Endothelial cell of umbilical vein (primary cell): ENCODE data around the gene FAM3A. TPM values are rescaled to one million over a fixed set of nuclear protein-coding genes. Genes with fewer than 3 reads are reported as not detected.

Experiments
- BruUV-seq: library from RNA; stranded (reverse); fragments of 400-500 nt; replicated peaks from 2 replicates; lab custom pipeline; 2021; lab: Mats Ljungman, UMichigan
- CTCF ChIA-PET: fragments of 300-600, 350-600 bp; sonication (Branson Sonifier 250); formaldehyde crosslinking; loops from one replicate; lab custom pipeline; 2021; ENCODE audit warnings: antibody characterized with exemption, inconsistent platforms; lab: Charles Lee
- POLR2A ChIA-PET: fragments of 300-600, 350-600 bp; sonication (Branson Sonifier 250); formaldehyde crosslinking; loops from one replicate; lab custom pipeline; 2021; ENCODE audit warnings: antibody characterized with exemption, inconsistent platforms; lab: Charles Lee
- DNase-seq: peaks from one replicate; pipeline ENCODE4 v3.0.0-alpha.2; 2011; ENCODE audit warnings: low read depth, low spot score
- FAIRE-seq: peaks from 2 replicates; lab custom pipeline; 2011; peaks lifted over from hg19 to GRCh38; lab: Jason Lieb, UNC
- H2AFZ ChIP-seq: 2 replicates; pipeline ENCODE4 v1.6.0; 2012; ENCODE audit warnings: low read depth, low read length, control low read depth, inconsistent platforms
- H3K27ac ChIP-seq: 2 replicates; pipeline ENCODE4 v1.5.1; 2011; ENCODE audit warnings: low read depth, mild to moderate bottlenecking, control low read depth, low read length, moderate library complexity; ENCODE audit not compliant: insufficient read depth
- H3K27me3 ChIP-seq, 2 experiments: 2 replicates each; pipeline versions ENCODE4 v1.6.0 to v1.6.1; 2011; ENCODE audit warnings: low read length in 2 of 2, mixed read lengths in 1 of 2; ENCODE audit not compliant: control insufficient read depth in 2 of 2, insufficient read depth in 2 of 2
- H3K36me3 ChIP-seq, 2 experiments: 2 replicates in 1 of 2; 3 replicates in 1 of 2; pipeline ENCODE4 v1.5.1; 2011; ENCODE audit warnings: low read length in 2 of 2, mild to moderate bottlenecking in 1 of 2, moderate library complexity in 1 of 2; ENCODE audit not compliant: control insufficient read depth in 2 of 2, insufficient read depth in 2 of 2; ENCODE audit errors: extremely low read depth in 1 of 2
- H3K4me1 ChIP-seq: 3 replicates; pipeline ENCODE4 v1.5.1; 2011; ENCODE audit warnings: mild to moderate bottlenecking, low read length; ENCODE audit not compliant: control insufficient read depth, insufficient read depth; ENCODE audit errors: extremely low read depth
- H3K4me2 ChIP-seq: 2 replicates; pipeline ENCODE4 v1.6.1; 2011; ENCODE audit warnings: low read length, control low read depth, mixed read lengths; ENCODE audit not compliant: insufficient read depth
- H3K4me3 ChIP-seq, 3 experiments: fragments of 200-600 bp in 1 of 3; sonication (generic), shearing (Covaris generic) in 1 of 3; replicated peaks in 1 of 3; 2 replicates each; pipeline ENCODE4 v1.5.1; 2011 to 2016; ENCODE audit warnings: control low read depth in 3 of 3, low read length in 3 of 3, mild to moderate bottlenecking in 2 of 3, inconsistent platforms in 1 of 3, low read depth in 1 of 3, moderate library complexity in 1 of 3; ENCODE audit not compliant: insufficient read depth in 1 of 3
- H3K79me2 ChIP-seq: 2 replicates; pipeline ENCODE4 v1.6.0; 2012; ENCODE audit warnings: low read length, inconsistent platforms; ENCODE audit not compliant: control insufficient read depth, insufficient read depth
- H3K9ac ChIP-seq: replicated peaks from 2 replicates; pipeline ENCODE3; 2011; ENCODE audit warnings: low read length, control low read depth; ENCODE audit not compliant: insufficient read depth; ENCODE audit errors: extremely low read depth
- H3K9me1 ChIP-seq: replicated peaks from 3 replicates; pipeline ENCODE4 v1.6.0; 2011; ENCODE audit warnings: mild to moderate bottlenecking, low read length; ENCODE audit not compliant: control insufficient read depth, insufficient read depth; ENCODE audit errors: extremely low read depth
- H3K9me3 ChIP-seq: replicated peaks from 2 replicates; pipeline ENCODE4 v1.5.1; 2012; ENCODE audit warnings: low read length, inconsistent platforms; ENCODE audit not compliant: control insufficient read depth, insufficient read depth
- H4K20me1 ChIP-seq: replicated peaks from 2 replicates; pipeline ENCODE3; 2011; ENCODE audit warnings: mild to moderate bottlenecking, low read length; ENCODE audit not compliant: control insufficient read depth, insufficient read depth; ENCODE audit errors: extremely low read depth
- EZH2 ChIP-seq: IDR thresholded peaks from 2 replicates; pipeline ENCODE4 v1.6.1; 2012; ENCODE audit warnings: borderline replicate concordance, low read depth, mild to moderate bottlenecking, moderate library complexity, low read length, inconsistent platforms; ENCODE audit not compliant: severe bottlenecking
- FOS ChIP-seq: IDR thresholded peaks from 2 replicates; pipeline ENCODE4 v1.6.1; 2011; ENCODE audit warnings: mild to moderate bottlenecking, low read length, moderate library complexity, borderline replicate concordance; ENCODE audit not compliant: insufficient read depth
- GATA2 ChIP-seq: IDR thresholded peaks from 2 replicates; pipeline ENCODE4 v1.7.0; 2011; ENCODE audit warnings: low read depth, mild to moderate bottlenecking, moderate library complexity, mixed read lengths, low read length; ENCODE audit not compliant: insufficient read length, insufficient read depth
- JUN ChIP-seq: IDR thresholded peaks from 2 replicates; pipeline ENCODE4 v1.6.1; 2011; ENCODE audit warnings: borderline replicate concordance, low read depth; ENCODE audit not compliant: insufficient read length, insufficient read depth
- MYC ChIP-seq: IDR thresholded peaks from one replicate; pipeline ENCODE4 v1.6.1; 2011; ENCODE audit warnings: mild to moderate bottlenecking, low read depth, low read length
- POLR2A ChIP-seq: IDR thresholded peaks from 2 replicates; pipeline ENCODE4 v1.6.1; 2012; ENCODE audit warnings: low read depth, mild to moderate bottlenecking, control low read depth, low read length
- POLR2AphosphoS5 ChIP-seq: IDR thresholded peaks from 2 replicates; pipeline ENCODE4 v1.6.1; 2012; ENCODE audit warnings: low read depth, mild to moderate bottlenecking, control low read depth, low read length, moderate library complexity; ENCODE audit not compliant: insufficient read depth
- dilution Hi-C: fragments of 300-500 bp; cut with MboI; formaldehyde crosslinking; loops from one replicate; pipeline ENCODE4 v1.15.0; 2019; ENCODE audit warnings: low sequenced_read_pairs; ENCODE audit not compliant: extremely low pct_ligation_motif_present
- intact Hi-C: fragments of 100-400 bp; cut with micrococcal nuclease; formaldehyde crosslinking; loops from one replicate; pipeline ENCODE4 v1.10.0; 2022
- polyA plus RNA-seq, 4 experiments: library from polyadenylated mRNA; depleted of rRNA in 3 of 4; stranded (reverse) in 3 of 4; unstranded in 1 of 4; fragments of >200 nt; gene quantifications; 2 replicates each; pipeline versions ENCODE4 v1.2.1 to v1.2.3, GENCODE V29; 2011 to 2012; ENCODE audit warnings: missing spikeins in 1 of 4
- total RNA-seq: library from RNA; stranded (reverse); gene quantifications from 2 replicates; pipeline ENCODE4 v1.2.3, GENCODE V29; 2021
- TF ChIP-seq, protein P1 (sequence below), 2 donors: IDR thresholded peaks; 1 replicate in 1 of 2; 2 replicates in 1 of 2; pipeline ENCODE4 v1.5.1; 2011; ENCODE audit warnings: low read length in 2 of 2, mild to moderate bottlenecking in 2 of 2, moderate library complexity in 2 of 2, control low read depth in 1 of 2, inconsistent platforms in 1 of 2, low read depth in 1 of 2; ENCODE audit not compliant: insufficient read depth in 1 of 2; ENCODE audit errors: extremely low read depth in 1 of 2
- TF ChIP-seq, protein P2 (sequence below): IDR thresholded peaks from 2 replicates; pipeline ENCODE4 v1.6.1; 2011; ENCODE audit not compliant: insufficient read depth, insufficient read length

Gene FAM3A
- total and polyA plus RNA-seq, 2 donors (not counting 3 experiments of a cell fraction or from before 2014, with no cell fraction given): 32.0 to 42.9 TPM

DNA sequence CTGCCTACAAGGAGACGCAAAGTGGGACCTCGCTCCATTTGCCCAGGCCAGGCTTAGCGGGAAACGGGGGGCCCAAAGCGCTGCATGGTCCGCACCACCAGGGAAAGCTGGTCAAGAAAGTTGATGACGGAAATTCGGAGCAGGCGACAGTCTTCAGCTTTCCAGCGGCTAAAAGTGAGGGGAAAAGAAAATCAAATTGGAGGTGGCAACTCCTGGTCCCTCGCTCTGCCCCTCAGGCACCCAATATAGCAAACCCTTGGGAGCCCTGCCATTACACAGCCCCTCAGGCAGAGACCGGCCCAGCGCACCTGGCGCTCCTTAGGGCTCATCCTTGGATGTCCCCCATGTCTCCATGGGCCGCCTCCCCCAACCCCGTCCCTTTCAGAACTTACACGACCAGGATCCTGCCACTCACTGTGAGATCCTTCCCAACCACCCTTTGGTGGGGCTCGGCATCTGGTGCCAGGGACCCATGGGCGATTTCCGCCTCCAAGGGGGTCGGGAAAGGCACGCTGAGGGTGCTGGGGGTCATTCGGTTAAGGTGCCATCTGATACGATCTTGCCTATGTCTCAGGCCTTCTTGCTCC, 38.0 kb downstream of the FAM3A start:
- peak overlapping the region; percentile 47 for H3K9ac ChIP-seq
- CTCF ChIA-PET: no interaction called here

GRCh38 chrX:154476821-154477220, 39.2 kb downstream of the FAM3A start:
- Histone ChIP-seq H2AFZ (no peak overlapping the region), H3K4me3 (no peak overlapping the region), H3K4me2 (no peak overlapping the region), H3K27ac (no peak overlapping the region), H3K4me1 (peaks cover 9% of the 10 kb centered on the region), H3K9ac (no peak overlapping the region), H3K9me3 (no peaks in the 10 kb centered on the region), H3K9me1 (no peaks in the 10 kb centered on the region), H3K36me3 (peaks cover 0 to 3% of the 10 kb centered on the region in 2 experiments), H4K20me1 (no peaks in the 10 kb centered on the region), H3K27me3 (no peaks in the 10 kb centered on the region), H3K79me2 (no peaks in the 10 kb centered on the region)
- FAIRE-seq: no peak
- no peak for TF ChIP-seq POLR2A
- no peak for TF ChIP-seq FOS
- no peak for TF ChIP-seq POLR2AphosphoS5
- TF ChIP-seq MYC: no peak
- TF ChIP-seq EZH2: no peak
- TF ChIP-seq, protein P1, sequence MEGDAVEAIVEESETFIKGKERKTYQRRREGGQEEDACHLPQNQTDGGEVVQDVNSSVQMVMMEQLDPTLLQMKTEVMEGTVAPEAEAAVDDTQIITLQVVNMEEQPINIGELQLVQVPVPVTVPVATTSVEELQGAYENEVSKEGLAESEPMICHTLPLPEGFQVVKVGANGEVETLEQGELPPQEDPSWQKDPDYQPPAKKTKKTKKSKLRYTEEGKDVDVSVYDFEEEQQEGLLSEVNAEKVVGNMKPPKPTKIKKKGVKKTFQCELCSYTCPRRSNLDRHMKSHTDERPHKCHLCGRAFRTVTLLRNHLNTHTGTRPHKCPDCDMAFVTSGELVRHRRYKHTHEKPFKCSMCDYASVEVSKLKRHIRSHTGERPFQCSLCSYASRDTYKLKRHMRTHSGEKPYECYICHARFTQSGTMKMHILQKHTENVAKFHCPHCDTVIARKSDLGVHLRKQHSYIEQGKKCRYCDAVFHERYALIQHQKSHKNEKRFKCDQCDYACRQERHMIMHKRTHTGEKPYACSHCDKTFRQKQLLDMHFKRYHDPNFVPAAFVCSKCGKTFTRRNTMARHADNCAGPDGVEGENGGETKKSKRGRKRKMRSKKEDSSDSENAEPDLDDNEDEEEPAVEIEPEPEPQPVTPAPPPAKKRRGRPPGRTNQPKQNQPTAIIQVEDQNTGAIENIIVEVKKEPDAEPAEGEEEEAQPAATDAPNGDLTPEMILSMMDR (IDR thresholded peaks at IDR 0.05; ENCODE audit: extremely low read depth in 1 of 2, insufficient read depth in 1 of 2, low read depth in 1 of 2, low read length in 2 of 2): no peak
- TF ChIP-seq GATA2: no peak
- no peak for TF ChIP-seq JUN
- TF ChIP-seq, protein P2, sequence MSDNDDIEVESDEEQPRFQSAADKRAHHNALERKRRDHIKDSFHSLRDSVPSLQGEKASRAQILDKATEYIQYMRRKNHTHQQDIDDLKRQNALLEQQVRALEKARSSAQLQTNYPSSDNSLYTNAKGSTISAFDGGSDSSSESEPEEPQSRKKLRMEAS: no peak
- DNase-seq: no peak
- BruUV-seq: no TSS peak
- intact Hi-C loops: loop anchor here (5.0 kb wide), 1 partner anchor 35 kb away; the partner anchor contains the start of gene FAM50A
- CTCF ChIA-PET: interaction anchor here (1.2 to 1.4 kb wide), 2 partner anchors 9 to 12 kb away, joined by 3 to 7 read pairs; partner anchors contain the start of gene UBL4A
- POLR2A ChIA-PET: interaction anchor here (0.7 kb wide), 1 partner anchor 38 kb away, joined by 3 read pairs; no protein-coding TSS in a partner anchor
- dilution Hi-C loops: no loop called here

More for the DNA sequence above, 38.0 kb downstream of the FAM3A start:
- intact Hi-C loops: loop anchor here (2.0 to 5.0 kb wide), 3 partner anchors 19 to 39 kb away; partner anchors contain the start of genes FAM3A, FAM50A and PLXNA3
- FAIRE-seq (no peak), DNase-seq (no peak)
- dilution Hi-C loops: no loop called here
- H2AFZ ChIP-seq: peak overlapping the region; percentile 18
- BruUV-seq: no TSS peak
- POLR2A ChIA-PET: interaction anchor here (1.0 to 1.1 kb wide), 2 partner anchors 9 to 13 kb away, joined by 3 to 7 read pairs; partner anchors contain the start of gene SLC10A3
- H3K4me2 ChIP-seq: peak overlapping the region; percentile 76
- H3K9me1 ChIP-seq: no peaks in the 10 kb centered on the region
- no peaks in the 10 kb centered on the region for H3K79me2 ChIP-seq
- peak overlapping the region; percentile 39 to 56 (median 48) for H3K4me3 ChIP-seq
- H3K36me3 ChIP-seq: peaks cover 0 to 3% of the 10 kb centered on the region in 2 experiments
- H3K27me3 ChIP-seq: no peaks in the 10 kb centered on the region
- TF ChIP-seq MYC (no peak), POLR2AphosphoS5 (peak; percentile 12), EZH2 (no peak), GATA2 (no peak)
- no peaks in the 10 kb centered on the region for H4K20me1 ChIP-seq
- peaks cover 9% of the 10 kb centered on the region for H3K4me1 ChIP-seq
- H3K9me3 ChIP-seq: no peaks in the 10 kb centered on the region
- H3K27ac ChIP-seq: peak overlapping the region; percentile 41
